ENCODE data around the gene TMED4. TPM values are rescaled to one million over a fixed set of nuclear protein-coding genes. Genes with fewer than 3 reads are reported as not detected.

TMED4 gene
- total RNA-seq, 1 donor from 2014 or later, result 90.7 TPM

GRCh38 chr7:44549457-44549856 is 32.6 kb downstream of the TMED4 start:
- H3K9me3 Mint-ChIP-seq (ENCODE audit: unreplicated experiment), result no peaks in the 10 kb centered on the region
- H3K27me3 Mint-ChIP-seq (ENCODE audit: unreplicated experiment), result no peaks in the 10 kb centered on the region
- no peak for DNase-seq
- no peak overlapping the region for H3K27ac Mint-ChIP-seq (ENCODE audit: unreplicated experiment)
- no peaks in the 10 kb centered on the region for H3K36me3 Mint-ChIP-seq (ENCODE audit: unreplicated experiment)
- H3K4me1 Mint-ChIP-seq (ENCODE audit: low read depth, unreplicated experiment), result peaks cover 3% of the 10 kb centered on the region
- no peak for TF ChIP-seq CTCF (IDR thresholded peaks at IDR 0.05; ENCODE audit: partially characterized antibody, unreplicated experiment)
- H3K4me3 Mint-ChIP-seq (ENCODE audit: unreplicated experiment), result no peak overlapping the region

- DNase-seq, result no peak
- Mint-ChIP-seq H3K36me3 (ENCODE audit: unreplicated experiment) (no peaks in the 10 kb centered on the region), H3K27me3 (ENCODE audit: unreplicated experiment) (no peaks in the 10 kb centered on the region), H3K9me3 (ENCODE audit: unreplicated experiment) (no peaks in the 10 kb centered on the region), H3K27ac (ENCODE audit: unreplicated experiment) (no peak overlapping the region), H3K4me1 (ENCODE audit: low read depth, unreplicated experiment) (peaks cover 3% of the 10 kb centered on the region), H3K4me3 (ENCODE audit: unreplicated experiment) (no peak overlapping the region)
- TF ChIP-seq CTCF (IDR thresholded peaks at IDR 0.05; ENCODE audit: partially characterized antibody, unreplicated experiment), result no peak
These were observed 33.1 kb downstream of the TMED4 start for GRCh38 chr7:44548893-44549292.

- no peak overlapping the region for H3K27ac Mint-ChIP-seq (ENCODE audit: unreplicated experiment)
- H3K4me1 Mint-ChIP-seq (ENCODE audit: low read depth, unreplicated experiment), result peaks cover 4% of the 10 kb centered on the region
- peaks cover 4% of the 10 kb centered on the region for H3K9me3 Mint-ChIP-seq (ENCODE audit: unreplicated experiment)
- H3K27me3 Mint-ChIP-seq (ENCODE audit: unreplicated experiment), result peaks cover 3% of the 10 kb centered on the region
- H3K36me3 Mint-ChIP-seq (ENCODE audit: unreplicated experiment), result no peaks in the 10 kb centered on the region
- no peak for DNase-seq
- TF ChIP-seq CTCF (IDR thresholded peaks at IDR 0.05; ENCODE audit: partially characterized antibody, unreplicated experiment), result no peak
- no peak overlapping the region for H3K4me3 Mint-ChIP-seq (ENCODE audit: unreplicated experiment)
These were observed 34.3 kb downstream of the TMED4 start for GRCh38 chr7:44547536-44548231.

GRCh38 chr7:44541876-44542610 is 40.0 kb downstream of the TMED4 start:
- DNase-seq, result no peak
- no peak overlapping the region for H3K4me3 Mint-ChIP-seq (ENCODE audit: unreplicated experiment)
- no peaks in the 10 kb centered on the region for H3K36me3 Mint-ChIP-seq (ENCODE audit: unreplicated experiment)
- H3K27me3 Mint-ChIP-seq (ENCODE audit: unreplicated experiment), result peaks cover 15% of the 10 kb centered on the region
- peaks cover 6% of the 10 kb centered on the region for H3K9me3 Mint-ChIP-seq (ENCODE audit: unreplicated experiment)
- no peak overlapping the region for H3K27ac Mint-ChIP-seq (ENCODE audit: unreplicated experiment)
- peaks cover 4% of the 10 kb centered on the region for H3K4me1 Mint-ChIP-seq (ENCODE audit: low read depth, unreplicated experiment)
- no peak for TF ChIP-seq CTCF (IDR thresholded peaks at IDR 0.05; ENCODE audit: partially characterized antibody, unreplicated experiment)

Data from glutamatergic neuron (in vitro differentiated cells).